A549 (cell line): ENCODE results near the gene MED13L.

Experiments
- EHF ChIP-seq: fragments of 250-450 bp; sonication (Bioruptor Pico); IDR thresholded peaks from 2 replicates; pipeline ENCODE4 v1.5.0; 2020; ENCODE audit warnings: mild to moderate bottlenecking
- HOXA7 ChIP-seq: fragments of 250-450 bp; sonication (Bioruptor Pico); IDR thresholded peaks from 2 replicates; pipeline ENCODE4 v1.5.0; 2020; ENCODE audit warnings: mild to moderate bottlenecking, moderate library complexity
- MYC ChIP-seq: IDR thresholded peaks from 2 replicates; pipeline ENCODE4 v1.6.1; 2012; ENCODE audit warnings: mild to moderate bottlenecking, inconsistent platforms, low read length, improper control_type of control experiment, borderline replicate concordance
- POLR2A ChIP-seq: IDR thresholded peaks from 2 replicates; pipeline ENCODE4 v1.6.1; 2012; ENCODE audit warnings: mild to moderate bottlenecking, low read length
- SMC3 ChIP-seq: fragments of >200 bp; sonication (Bioruptor Twin); formaldehyde crosslinking; IDR thresholded peaks from 3 replicates; pipeline ENCODE4 v1.6.1; 2018; ENCODE audit warnings: inconsistent platforms
- TP53 ChIP-seq: fragments of 250-450 bp; sonication (Bioruptor Pico); IDR thresholded peaks from 2 replicates; pipeline ENCODE4 v1.5.0; 2021; ENCODE audit warnings: mild to moderate bottlenecking, moderate library complexity
- TF ChIP-seq, protein P1 (sequence below): fragments of >200 bp; sonication (Bioruptor Twin); formaldehyde crosslinking; IDR thresholded peaks from 3 replicates; pipeline ENCODE4 v1.5.1; 2016
- TF ChIP-seq, protein P2 (sequence below): fragments of 200-600 bp; sonication (generic); IDR thresholded peaks from 2 replicates; pipeline ENCODE4 v1.6.1; 2016; ENCODE audit warnings: antibody characterized with exemption, mild to moderate bottlenecking, moderate library complexity
- TF ChIP-seq, protein P3 (sequence below): IDR thresholded peaks from 2 replicates; pipeline ENCODE4 v1.6.1; 2012

DNA sequence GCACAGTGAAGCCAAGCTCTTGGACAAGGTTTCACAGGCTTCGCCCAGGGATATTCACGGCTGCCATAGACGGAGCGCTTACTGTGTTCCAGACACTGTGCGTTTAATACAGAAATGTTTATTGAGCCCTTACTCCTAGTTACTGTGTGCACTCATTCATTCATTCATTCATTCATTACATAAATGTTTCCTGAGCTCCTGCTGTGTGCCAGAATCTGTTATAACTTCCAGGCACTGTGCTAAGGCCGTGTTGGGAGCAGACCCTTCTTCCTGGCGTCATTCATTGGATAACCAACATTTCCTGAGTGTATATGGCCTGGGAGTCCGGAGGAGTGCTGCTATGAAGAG is 760 bp upstream of the MED13L start:
- TF ChIP-seq, protein P1, sequence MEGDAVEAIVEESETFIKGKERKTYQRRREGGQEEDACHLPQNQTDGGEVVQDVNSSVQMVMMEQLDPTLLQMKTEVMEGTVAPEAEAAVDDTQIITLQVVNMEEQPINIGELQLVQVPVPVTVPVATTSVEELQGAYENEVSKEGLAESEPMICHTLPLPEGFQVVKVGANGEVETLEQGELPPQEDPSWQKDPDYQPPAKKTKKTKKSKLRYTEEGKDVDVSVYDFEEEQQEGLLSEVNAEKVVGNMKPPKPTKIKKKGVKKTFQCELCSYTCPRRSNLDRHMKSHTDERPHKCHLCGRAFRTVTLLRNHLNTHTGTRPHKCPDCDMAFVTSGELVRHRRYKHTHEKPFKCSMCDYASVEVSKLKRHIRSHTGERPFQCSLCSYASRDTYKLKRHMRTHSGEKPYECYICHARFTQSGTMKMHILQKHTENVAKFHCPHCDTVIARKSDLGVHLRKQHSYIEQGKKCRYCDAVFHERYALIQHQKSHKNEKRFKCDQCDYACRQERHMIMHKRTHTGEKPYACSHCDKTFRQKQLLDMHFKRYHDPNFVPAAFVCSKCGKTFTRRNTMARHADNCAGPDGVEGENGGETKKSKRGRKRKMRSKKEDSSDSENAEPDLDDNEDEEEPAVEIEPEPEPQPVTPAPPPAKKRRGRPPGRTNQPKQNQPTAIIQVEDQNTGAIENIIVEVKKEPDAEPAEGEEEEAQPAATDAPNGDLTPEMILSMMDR: no peak
- TF ChIP-seq POLR2A (no peak; the same call in 1 of the 2 replicates), TP53 (CRISPR knock-in tag) (no peak), MYC (no peak), HOXA7 (no peak), SMC3 (no peak), EHF (CRISPR knock-in tag) (no peak)
- TF ChIP-seq, protein P2, sequence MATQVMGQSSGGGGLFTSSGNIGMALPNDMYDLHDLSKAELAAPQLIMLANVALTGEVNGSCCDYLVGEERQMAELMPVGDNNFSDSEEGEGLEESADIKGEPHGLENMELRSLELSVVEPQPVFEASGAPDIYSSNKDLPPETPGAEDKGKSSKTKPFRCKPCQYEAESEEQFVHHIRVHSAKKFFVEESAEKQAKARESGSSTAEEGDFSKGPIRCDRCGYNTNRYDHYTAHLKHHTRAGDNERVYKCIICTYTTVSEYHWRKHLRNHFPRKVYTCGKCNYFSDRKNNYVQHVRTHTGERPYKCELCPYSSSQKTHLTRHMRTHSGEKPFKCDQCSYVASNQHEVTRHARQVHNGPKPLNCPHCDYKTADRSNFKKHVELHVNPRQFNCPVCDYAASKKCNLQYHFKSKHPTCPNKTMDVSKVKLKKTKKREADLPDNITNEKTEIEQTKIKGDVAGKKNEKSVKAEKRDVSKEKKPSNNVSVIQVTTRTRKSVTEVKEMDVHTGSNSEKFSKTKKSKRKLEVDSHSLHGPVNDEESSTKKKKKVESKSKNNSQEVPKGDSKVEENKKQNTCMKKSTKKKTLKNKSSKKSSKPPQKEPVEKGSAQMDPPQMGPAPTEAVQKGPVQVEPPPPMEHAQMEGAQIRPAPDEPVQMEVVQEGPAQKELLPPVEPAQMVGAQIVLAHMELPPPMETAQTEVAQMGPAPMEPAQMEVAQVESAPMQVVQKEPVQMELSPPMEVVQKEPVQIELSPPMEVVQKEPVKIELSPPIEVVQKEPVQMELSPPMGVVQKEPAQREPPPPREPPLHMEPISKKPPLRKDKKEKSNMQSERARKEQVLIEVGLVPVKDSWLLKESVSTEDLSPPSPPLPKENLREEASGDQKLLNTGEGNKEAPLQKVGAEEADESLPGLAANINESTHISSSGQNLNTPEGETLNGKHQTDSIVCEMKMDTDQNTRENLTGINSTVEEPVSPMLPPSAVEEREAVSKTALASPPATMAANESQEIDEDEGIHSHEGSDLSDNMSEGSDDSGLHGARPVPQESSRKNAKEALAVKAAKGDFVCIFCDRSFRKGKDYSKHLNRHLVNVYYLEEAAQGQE: no peak
- TF ChIP-seq, protein P3, sequence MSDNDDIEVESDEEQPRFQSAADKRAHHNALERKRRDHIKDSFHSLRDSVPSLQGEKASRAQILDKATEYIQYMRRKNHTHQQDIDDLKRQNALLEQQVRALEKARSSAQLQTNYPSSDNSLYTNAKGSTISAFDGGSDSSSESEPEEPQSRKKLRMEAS: no peak
